Activated T-cell treated with anti-CD3 and anti-CD28 coated beads, Interleukin-2, amount 50 U/mL, for 1 hour (primary cell): ENCODE results near the gene WNK2.

Experiments
- DNase-seq: peaks from one replicate; pipeline ENCODE4 v3.0.0-alpha.2; 2020

Gene WNK2

GRCh38 chr9:93164085-93164484 is 19.9 kb upstream of the WNK2 start:
- DNase-seq = no peak

- DNase-seq = no peak
Measured at GRCh38 chr9:93166699-93167098, 17.2 kb upstream of the WNK2 start.

- DNase-seq = no peak
Measured at GRCh38 chr9:93167185-93167584, 16.8 kb upstream of the WNK2 start.

GRCh38 chr9:93167838-93168237 is 16.1 kb upstream of the WNK2 start:
- no peak for DNase-seq

GRCh38 chr9:93168581-93168980 is 15.4 kb upstream of the WNK2 start:
- DNase-seq = no peak

- DNase-seq = no peak
Measured at GRCh38 chr9:93169444-93169843, 14.5 kb upstream of the WNK2 start.

- no peak for DNase-seq
Measured at GRCh38 chr9:93170571-93170970, 13.4 kb upstream of the WNK2 start.

- no peak for DNase-seq
Measured at GRCh38 chr9:93171261-93171990, 12.5 kb upstream of the WNK2 start.

GRCh38 chr9:93172666-93173364 is 11.1 kb upstream of the WNK2 start:
- no peak for DNase-seq

- DNase-seq = no peak
Measured at GRCh38 chr9:93173365-93174051, 10.4 kb upstream of the WNK2 start.

- no peak for DNase-seq
Measured at GRCh38 chr9:93174976-93175375, 9.0 kb upstream of the WNK2 start.

GRCh38 chr9:93177676-93178075 is 6.3 kb upstream of the WNK2 start:
- no peak for DNase-seq

- no peak for DNase-seq
Measured at GRCh38 chr9:93178851-93179786, 4.8 kb upstream of the WNK2 start.

- no peak for DNase-seq
Measured at GRCh38 chr9:93180938-93181337, 3.0 kb upstream of the WNK2 start.

- DNase-seq = no peak
Measured at GRCh38 chr9:93181672-93182435, 2.1 kb upstream of the WNK2 start.

GRCh38 chr9:93182572-93182971 is 1.4 kb upstream of the WNK2 start:
- no peak for DNase-seq

GRCh38 chr9:93183131-93183662 is 742 bp upstream of the WNK2 start:
- no peak for DNase-seq

- DNase-seq = peak; percentile 35
Measured at GRCh38 chr9:93184432-93185265, 710 bp downstream of the WNK2 start.

- no peak for DNase-seq
Measured at GRCh38 chr9:93185266-93186214, 1.6 kb downstream of the WNK2 start.
